Measurements from ENCODE around the gene DSCAM.
"Not testable (repeated sequence)": the region's sequence is repeated elsewhere in the genome, so short reads cannot be mapped to it uniquely, and the experiment has no call there.

Gene DSCAM

GRCh38 chr21:40200126-40200525, 646.8 kb downstream of the DSCAM start:
- no peak for DNase-seq

- DNase-seq, result no peak
Observed at GRCh38 chr21:40194185-40194980, 652.6 kb downstream of the DSCAM start.

- no peak for DNase-seq
Observed at GRCh38 chr21:40191616-40192015, 655.3 kb downstream of the DSCAM start.

- DNase-seq, result no peak
Observed at GRCh38 chr21:40191196-40191595, 655.8 kb downstream of the DSCAM start.

GRCh38 chr21:40187946-40188654, 658.9 kb downstream of the DSCAM start:
- DNase-seq, result no peak

GRCh38 chr21:40187244-40187643, 659.7 kb downstream of the DSCAM start:
- DNase-seq, result no peak

- no peak for DNase-seq
Observed at GRCh38 chr21:40186045-40186444, 660.9 kb downstream of the DSCAM start.

GRCh38 chr21:40185208-40185607, 661.8 kb downstream of the DSCAM start:
- DNase-seq, result no peak

GRCh38 chr21:40182491-40182890, 664.5 kb downstream of the DSCAM start:
- not testable (repeated sequence) for DNase-seq

GRCh38 chr21:40179166-40179565, 667.8 kb downstream of the DSCAM start:
- DNase-seq, result no peak

GRCh38 chr21:40178726-40179125, 668.2 kb downstream of the DSCAM start:
- no peak for DNase-seq

- no peak for DNase-seq
Observed at GRCh38 chr21:40177979-40178378, 669.0 kb downstream of the DSCAM start.

GRCh38 chr21:40176724-40177123, 670.2 kb downstream of the DSCAM start:
- DNase-seq, result no peak

- no peak for DNase-seq
Observed at GRCh38 chr21:40173816-40174215, 673.1 kb downstream of the DSCAM start.

- no peak for DNase-seq
Observed at GRCh38 chr21:40169971-40170370, 677.0 kb downstream of the DSCAM start.

- DNase-seq, result no peak
Observed at GRCh38 chr21:40166291-40166843, 680.6 kb downstream of the DSCAM start.

GRCh38 chr21:40165773-40166070, 681.2 kb downstream of the DSCAM start:
- no peak for DNase-seq

GRCh38 chr21:40164905-40165772, 681.8 kb downstream of the DSCAM start:
- DNase-seq, result no peak

GRCh38 chr21:40162075-40162474, 684.9 kb downstream of the DSCAM start:
- no peak for DNase-seq

GRCh38 chr21:40160911-40161310, 686.0 kb downstream of the DSCAM start:
- DNase-seq, result no peak

- DNase-seq, result no peak
Observed at GRCh38 chr21:40158366-40158765, 688.6 kb downstream of the DSCAM start.

GRCh38 chr21:40155563-40155962, 691.4 kb downstream of the DSCAM start:
- DNase-seq, result no peak

- no peak for DNase-seq
Observed at GRCh38 chr21:40153351-40153750, 693.6 kb downstream of the DSCAM start.

Measured in CD4-positive, alpha-beta T cell treated with Interferon alpha-2 for 1 hour (primary cell).